22Rv1 (cell line): Measurements from ENCODE around the gene TM9SF3.

Source experiments
- H3K27ac ChIP-seq: fragments of 450-650 bp; 2 replicates; pipeline ENCODE4 v1.5.1; 2017
- CTCF ChIP-seq: fragments of 450-650 bp; IDR thresholded peaks from 2 replicates; pipeline ENCODE4 v1.5.1; 2017; ENCODE audit warnings: mild to moderate bottlenecking
- ZFX ChIP-seq: fragments of 450-650 bp; IDR thresholded peaks from 2 replicates; pipeline ENCODE4 v1.6.1; 2017; ENCODE audit warnings: antibody characterized with exemption, borderline replicate concordance

The TM9SF3 gene

GRCh38 chr10:96468845-96469244 is 118.0 kb downstream of the TM9SF3 start:
- no peak for TF ChIP-seq CTCF
- no peak for TF ChIP-seq ZFX
- no peak overlapping the region for H3K27ac ChIP-seq
